ENCODE measurements around the gene MXRA8.

DNA sequence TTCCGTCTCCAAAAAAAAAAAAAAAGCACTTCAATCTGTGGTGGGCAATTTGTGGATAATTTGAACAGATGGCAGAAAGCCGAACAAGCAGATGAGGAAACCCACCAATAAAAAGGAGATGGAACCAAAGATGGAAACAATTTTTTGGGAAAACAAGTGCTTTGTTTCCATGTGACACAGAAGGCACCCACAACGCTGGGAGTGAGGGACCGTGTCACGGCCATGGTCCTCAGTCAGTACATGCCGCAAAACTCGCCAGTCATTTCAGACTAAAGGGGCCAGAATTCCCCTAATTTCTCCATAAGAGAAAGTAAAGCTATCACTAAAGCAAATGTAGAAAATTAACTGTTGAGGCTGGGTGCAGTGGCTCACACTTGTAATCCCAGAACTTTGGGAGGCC is 35.8 kb upstream of the MXRA8 start:
- TF ChIP-seq NFE2L2 (conservative IDR thresholded peaks at IDR 0.05; ENCODE audit: low read length) (no peak), POLR2A (IDR thresholded peaks at IDR 0.05; ENCODE audit: low read length) (no peak), CEBPB (IDR thresholded peaks at IDR 0.05) (no peak), EP300 (IDR thresholded peaks at IDR 0.05) (no peak), RARB (CRISPR knock-in tag; IDR thresholded peaks at IDR 0.05) (no peak), ELK1 (IDR thresholded peaks at IDR 0.05; ENCODE audit: low read depth, low read length) (no peak), SMC3 (IDR thresholded peaks at IDR 0.05) (no peak), RAD21 (conservative IDR thresholded peaks at IDR 0.05 in 1 of 2, IDR thresholded peaks at IDR 0.05 in 1 of 2) (no peak)
- TF ChIP-seq, protein P1, sequence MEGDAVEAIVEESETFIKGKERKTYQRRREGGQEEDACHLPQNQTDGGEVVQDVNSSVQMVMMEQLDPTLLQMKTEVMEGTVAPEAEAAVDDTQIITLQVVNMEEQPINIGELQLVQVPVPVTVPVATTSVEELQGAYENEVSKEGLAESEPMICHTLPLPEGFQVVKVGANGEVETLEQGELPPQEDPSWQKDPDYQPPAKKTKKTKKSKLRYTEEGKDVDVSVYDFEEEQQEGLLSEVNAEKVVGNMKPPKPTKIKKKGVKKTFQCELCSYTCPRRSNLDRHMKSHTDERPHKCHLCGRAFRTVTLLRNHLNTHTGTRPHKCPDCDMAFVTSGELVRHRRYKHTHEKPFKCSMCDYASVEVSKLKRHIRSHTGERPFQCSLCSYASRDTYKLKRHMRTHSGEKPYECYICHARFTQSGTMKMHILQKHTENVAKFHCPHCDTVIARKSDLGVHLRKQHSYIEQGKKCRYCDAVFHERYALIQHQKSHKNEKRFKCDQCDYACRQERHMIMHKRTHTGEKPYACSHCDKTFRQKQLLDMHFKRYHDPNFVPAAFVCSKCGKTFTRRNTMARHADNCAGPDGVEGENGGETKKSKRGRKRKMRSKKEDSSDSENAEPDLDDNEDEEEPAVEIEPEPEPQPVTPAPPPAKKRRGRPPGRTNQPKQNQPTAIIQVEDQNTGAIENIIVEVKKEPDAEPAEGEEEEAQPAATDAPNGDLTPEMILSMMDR (IDR thresholded peaks at IDR 0.05): no peak
